BJ (cell line): ENCODE data around the gene SRPX. TPM values are rescaled to one million over a fixed set of nuclear protein-coding genes. Genes with fewer than 3 reads are reported as not detected.
A peak's percentile ranks its signal among the peaks of the same experiment; 100 is the strongest.

ENCODE experiments used
- CTCF ChIA-PET: fragments of 350-600 bp; formaldehyde crosslinking; extraction: SDS; loops from one replicate; lab custom pipeline; 2021; ENCODE audit warnings: antibody characterized with exemption, inconsistent platforms; lab: Yijun Ruan, JAX
- POLR2A ChIA-PET: fragments of 300-600 bp; sonication (Branson Sonifier 250); formaldehyde crosslinking; extraction: SDS; loops from one replicate; lab custom pipeline; 2021; ENCODE audit warnings: antibody characterized with exemption; lab: Charles Lee
- DNase-seq: peaks from one replicate; pipeline ENCODE4 v3.0.0-alpha.2; 2011; ENCODE audit warnings: low read depth
- H3K27me3 ChIP-seq: 2 replicates; pipeline ENCODE4 v1.6.0; 2011; ENCODE audit warnings: low read length; ENCODE audit not compliant: control insufficient read depth, insufficient read depth
- H3K36me3 ChIP-seq: 2 replicates; pipeline ENCODE4 v1.5.1; 2011; ENCODE audit warnings: low read length; ENCODE audit not compliant: control insufficient read depth, insufficient read depth
- H3K4me3 ChIP-seq: 2 replicates; pipeline ENCODE4 v1.5.1; 2011; ENCODE audit warnings: low read depth, mild to moderate bottlenecking, control low read depth, low read length
- polyA plus RNA-seq: library from polyadenylated mRNA; depleted of rRNA; stranded (reverse); fragments of >200 nt; gene quantifications from 2 replicates; pipeline ENCODE4 v1.2.3, GENCODE V29; 2011
- TF ChIP-seq, protein P1 (sequence below): IDR thresholded peaks from 2 replicates; pipeline ENCODE4 v1.5.1; 2011; ENCODE audit warnings: low read depth, mild to moderate bottlenecking, control low read depth, inconsistent platforms, low read length, moderate library complexity; ENCODE audit not compliant: insufficient read depth

SRPX gene
- polyA plus RNA-seq, 1 experiment = 48.2 TPM

DNA sequence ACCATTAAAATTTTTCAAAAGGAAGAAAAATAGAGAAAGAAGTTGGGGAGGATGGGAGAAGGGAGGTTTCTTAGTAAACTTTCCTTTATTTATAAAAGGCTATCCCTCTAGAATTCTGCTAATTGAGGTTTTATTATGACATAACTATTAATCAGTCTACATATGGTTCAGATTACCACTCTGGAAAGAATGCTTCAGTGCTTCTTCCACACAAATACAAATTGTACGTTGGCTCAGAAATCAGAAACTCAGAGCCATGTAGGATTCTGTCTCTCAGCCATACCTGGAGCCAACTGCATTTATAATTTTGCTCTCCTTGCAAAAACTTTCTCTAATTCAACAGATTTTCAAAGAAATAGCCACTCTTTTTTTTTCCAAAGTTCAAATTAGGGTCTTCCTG, 37.1 kb downstream of the SRPX start:
- CTCF ChIA-PET = no interaction called here
- H3K27me3 ChIP-seq = no peaks in the 10 kb centered on the region
- TF ChIP-seq, protein P1, sequence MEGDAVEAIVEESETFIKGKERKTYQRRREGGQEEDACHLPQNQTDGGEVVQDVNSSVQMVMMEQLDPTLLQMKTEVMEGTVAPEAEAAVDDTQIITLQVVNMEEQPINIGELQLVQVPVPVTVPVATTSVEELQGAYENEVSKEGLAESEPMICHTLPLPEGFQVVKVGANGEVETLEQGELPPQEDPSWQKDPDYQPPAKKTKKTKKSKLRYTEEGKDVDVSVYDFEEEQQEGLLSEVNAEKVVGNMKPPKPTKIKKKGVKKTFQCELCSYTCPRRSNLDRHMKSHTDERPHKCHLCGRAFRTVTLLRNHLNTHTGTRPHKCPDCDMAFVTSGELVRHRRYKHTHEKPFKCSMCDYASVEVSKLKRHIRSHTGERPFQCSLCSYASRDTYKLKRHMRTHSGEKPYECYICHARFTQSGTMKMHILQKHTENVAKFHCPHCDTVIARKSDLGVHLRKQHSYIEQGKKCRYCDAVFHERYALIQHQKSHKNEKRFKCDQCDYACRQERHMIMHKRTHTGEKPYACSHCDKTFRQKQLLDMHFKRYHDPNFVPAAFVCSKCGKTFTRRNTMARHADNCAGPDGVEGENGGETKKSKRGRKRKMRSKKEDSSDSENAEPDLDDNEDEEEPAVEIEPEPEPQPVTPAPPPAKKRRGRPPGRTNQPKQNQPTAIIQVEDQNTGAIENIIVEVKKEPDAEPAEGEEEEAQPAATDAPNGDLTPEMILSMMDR = no peak
- no peaks in the 10 kb centered on the region for H3K36me3 ChIP-seq
- POLR2A ChIA-PET = no interaction called here
- no peak for DNase-seq
- H3K4me3 ChIP-seq = no peak overlapping the region

DNA sequence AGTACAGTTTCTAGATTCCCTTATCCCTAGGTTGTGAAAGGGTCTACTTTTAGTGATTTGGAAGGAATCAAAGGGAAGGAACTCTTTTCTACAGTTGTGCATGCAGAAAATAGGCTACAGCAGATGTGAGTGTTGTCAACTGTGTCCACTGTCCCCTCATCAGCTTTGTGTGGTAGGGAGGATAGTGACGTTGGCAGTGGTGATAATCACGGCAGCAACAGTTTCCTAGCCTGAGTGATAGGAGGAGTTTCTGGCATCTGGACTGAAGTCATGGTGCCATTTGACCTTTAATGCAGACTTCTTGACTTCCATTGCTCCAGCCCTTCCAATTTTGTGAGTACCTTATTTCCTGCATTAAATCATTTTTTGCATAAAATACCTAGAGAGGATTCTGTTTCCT, 39.3 kb downstream of the SRPX start:
- TF ChIP-seq, protein P1 = no peak
- CTCF ChIA-PET = no interaction called here
- no peak for DNase-seq
- Histone ChIP-seq H3K27me3 (no peaks in the 10 kb centered on the region), H3K4me3 (no peak overlapping the region), H3K36me3 (no peaks in the 10 kb centered on the region)
- POLR2A ChIA-PET = interaction anchor here (0.7 kb wide), 1 partner anchor 58 kb away, joined by 9 read pairs; no protein-coding TSS in a partner anchor

DNA sequence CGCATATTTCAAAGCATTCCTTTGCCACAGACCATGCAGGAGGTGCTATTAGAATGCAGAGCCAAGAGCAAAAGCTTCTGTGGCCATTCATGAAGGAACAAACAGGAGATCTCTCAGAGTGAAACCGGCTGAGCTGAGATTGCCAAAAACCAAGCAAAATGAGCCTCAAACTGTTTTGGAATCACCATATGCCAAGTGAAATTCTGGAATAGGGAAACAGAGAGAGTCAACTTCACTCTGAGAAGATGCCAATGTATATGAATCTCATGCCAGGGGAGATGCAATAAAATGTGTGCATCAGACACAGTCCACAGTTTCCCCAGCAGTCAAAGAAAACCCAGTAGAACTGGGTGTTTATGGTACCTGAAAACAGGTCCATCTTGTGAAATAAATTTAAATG, 42.3 kb downstream of the SRPX start:
- no peaks in the 10 kb centered on the region for H3K36me3 ChIP-seq
- ChIA-PET CTCF (no interaction called here), POLR2A (no interaction called here)
- no peak overlapping the region for H3K4me3 ChIP-seq
- no peak for DNase-seq
- TF ChIP-seq, protein P1 = no peak
- H3K27me3 ChIP-seq = no peaks in the 10 kb centered on the region

DNA sequence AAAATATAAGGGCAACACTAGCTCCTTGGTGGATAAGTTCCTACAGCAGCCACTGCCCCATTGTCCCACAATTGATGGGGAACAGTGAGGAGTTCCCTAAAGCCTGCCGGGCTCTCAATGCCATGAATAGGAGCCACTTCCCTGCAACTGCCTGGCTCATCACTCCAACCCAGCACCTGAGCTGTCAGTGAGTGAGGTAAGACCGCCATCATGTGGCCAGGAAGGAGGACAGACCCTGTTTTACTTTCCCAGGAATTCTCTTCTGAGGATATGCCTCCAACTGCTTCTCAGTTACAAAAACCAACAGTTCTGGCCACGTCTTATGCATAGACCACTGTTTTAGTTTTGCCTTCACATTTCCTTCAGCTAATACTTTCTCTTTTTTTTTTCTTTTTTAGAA, 45.5 kb downstream of the SRPX start:
- no peaks in the 10 kb centered on the region for H3K27me3 ChIP-seq
- DNase-seq = no peak
- CTCF ChIA-PET = interaction anchor here (0.8 to 1.7 kb wide), 7 partner anchors 8 to 249 kb away, joined by 3 to 9 read pairs (median 4); no protein-coding TSS in a partner anchor
- TF ChIP-seq, protein P1 = peak; percentile 45
- no peaks in the 10 kb centered on the region for H3K36me3 ChIP-seq
- POLR2A ChIA-PET = no interaction called here
- H3K4me3 ChIP-seq = no peak overlapping the region

DNA sequence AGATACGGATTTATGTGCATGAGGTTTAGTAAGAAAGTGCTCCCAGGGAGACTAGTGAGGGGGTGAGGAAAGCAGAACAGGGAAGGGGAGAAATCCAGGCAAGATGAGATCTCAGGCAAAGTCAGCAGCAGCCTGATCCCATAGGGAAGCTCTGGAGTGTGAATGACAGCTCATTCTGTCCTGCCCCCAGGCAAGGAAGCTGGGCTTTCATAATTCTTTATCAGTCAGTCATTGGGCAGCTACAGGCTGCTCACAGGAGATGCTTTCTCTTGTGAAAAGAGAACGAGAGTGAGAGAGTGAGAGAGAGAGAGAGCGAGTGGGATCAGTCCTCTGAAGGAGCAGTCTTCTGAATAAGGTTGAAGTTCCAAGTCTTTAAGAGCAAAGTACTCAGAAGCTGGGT, 48.1 kb downstream of the SRPX start:
- H3K36me3 ChIP-seq = no peaks in the 10 kb centered on the region
- ChIA-PET CTCF (interaction anchor here (1.5 to 1.6 kb wide), 2 partner anchors 17 to 110 kb away, joined by 4 to 5 read pairs; no protein-coding TSS in a partner anchor), POLR2A (no interaction called here)
- no peak overlapping the region for H3K4me3 ChIP-seq
- no peak for DNase-seq
- TF ChIP-seq, protein P1 = no peak
- no peaks in the 10 kb centered on the region for H3K27me3 ChIP-seq
